GM18499 (cell line): ENCODE measurements around the gene FDX2.
"Not testable (repeated sequence)": the region's sequence is repeated elsewhere in the genome, so short reads cannot be mapped to it uniquely, and the experiment has no call there.

ENCODE experiments used
- ATAC-seq: cut with Tn5 transposase; IDR thresholded peaks from one replicate; pipeline ENCODE4 v1.9.1; 2021; ENCODE audit warnings: moderate number of reproducible peaks; ENCODE audit not compliant: insufficient read depth, unreplicated experiment

Gene FDX2

DNA sequence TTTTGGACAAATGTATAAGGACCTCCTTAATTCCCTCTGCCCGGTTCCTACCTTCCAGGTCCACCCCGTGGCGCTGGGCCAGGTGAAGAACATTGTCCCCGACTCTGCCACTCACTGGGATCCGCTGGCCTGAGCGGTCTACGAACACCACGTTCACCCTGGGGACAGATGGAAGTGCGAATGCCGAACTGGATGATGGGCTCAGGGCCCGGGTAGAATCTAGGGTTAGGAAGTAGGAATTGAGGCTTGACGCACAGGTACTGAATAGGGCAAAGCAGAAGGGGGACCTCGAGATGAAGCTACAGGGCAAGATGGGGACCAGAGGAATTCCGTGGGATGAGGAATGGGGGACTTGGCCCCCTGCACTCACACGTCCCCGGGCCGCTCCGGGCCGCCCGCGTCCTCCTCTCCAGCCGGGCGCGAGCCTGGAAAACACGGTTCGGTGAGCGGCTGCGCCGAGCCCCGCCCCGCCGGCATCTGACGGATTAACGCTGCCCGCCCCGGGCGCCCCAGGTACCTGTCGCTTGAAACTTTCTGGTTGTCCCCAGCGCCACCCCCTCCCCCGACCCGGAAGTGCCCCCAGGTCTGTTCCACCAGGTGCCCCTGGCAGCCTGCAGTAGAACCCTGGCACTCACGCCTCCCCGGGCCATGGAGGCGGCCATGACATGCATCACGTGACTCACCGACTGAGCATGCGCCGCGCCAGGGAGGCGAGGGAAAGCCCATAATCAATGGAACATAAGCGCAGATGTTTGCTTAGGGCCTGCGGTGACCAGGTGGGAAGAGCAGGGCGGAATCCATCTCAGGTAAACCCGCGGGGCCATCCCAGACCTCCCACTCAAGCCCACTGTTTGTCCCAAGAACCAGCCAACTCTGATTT lies at the start of gene FDX2:
Gene FDX2 (minus strand): TSS at position 681 of the 880 bp plus-strand sequence. CDS start 19 bp downstream, at position 662.
- no peak for ATAC-seq

DNA sequence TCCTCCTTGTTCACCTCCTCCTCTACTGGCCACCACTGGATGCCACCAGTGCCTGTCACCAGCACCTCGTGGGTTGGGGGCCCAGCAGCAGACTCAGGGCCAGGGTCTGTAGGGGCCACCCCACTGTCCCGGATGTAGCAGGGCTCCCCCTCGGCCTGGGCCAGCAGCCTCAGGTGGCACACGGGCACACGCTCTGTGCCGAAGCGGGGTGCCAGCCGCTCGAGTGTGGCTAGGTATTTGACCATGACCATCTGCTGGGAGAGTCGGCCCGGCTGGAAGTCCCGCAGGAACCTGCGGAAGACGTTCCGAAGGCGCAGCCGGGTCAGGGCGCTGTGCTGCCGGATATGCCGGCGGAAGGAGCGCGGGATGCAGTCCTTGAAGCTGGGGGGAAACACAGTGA lies 49.7 kb upstream of the FDX2 start:
- no peak for ATAC-seq

DNA sequence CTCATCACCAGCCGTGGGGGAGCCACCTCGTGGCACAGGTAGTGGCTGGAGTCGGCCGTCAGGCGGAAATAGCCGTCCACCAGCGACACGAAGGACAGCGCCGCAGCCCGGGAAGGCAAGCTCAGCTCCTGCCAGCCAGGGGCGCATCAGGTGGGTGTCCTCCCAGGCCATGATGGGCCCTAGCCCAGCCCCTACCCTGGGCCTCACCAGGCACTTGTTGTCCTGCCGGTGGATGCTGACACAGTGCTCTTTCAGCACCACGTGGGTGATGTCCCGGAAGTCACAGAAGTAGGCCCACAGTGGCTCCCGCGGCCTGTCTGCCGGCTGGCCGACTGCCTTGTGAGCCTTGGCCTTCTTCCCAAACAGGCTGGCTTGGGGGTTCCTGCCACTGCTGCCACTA lies 48.8 kb upstream of the FDX2 start:
- no peak for ATAC-seq

DNA sequence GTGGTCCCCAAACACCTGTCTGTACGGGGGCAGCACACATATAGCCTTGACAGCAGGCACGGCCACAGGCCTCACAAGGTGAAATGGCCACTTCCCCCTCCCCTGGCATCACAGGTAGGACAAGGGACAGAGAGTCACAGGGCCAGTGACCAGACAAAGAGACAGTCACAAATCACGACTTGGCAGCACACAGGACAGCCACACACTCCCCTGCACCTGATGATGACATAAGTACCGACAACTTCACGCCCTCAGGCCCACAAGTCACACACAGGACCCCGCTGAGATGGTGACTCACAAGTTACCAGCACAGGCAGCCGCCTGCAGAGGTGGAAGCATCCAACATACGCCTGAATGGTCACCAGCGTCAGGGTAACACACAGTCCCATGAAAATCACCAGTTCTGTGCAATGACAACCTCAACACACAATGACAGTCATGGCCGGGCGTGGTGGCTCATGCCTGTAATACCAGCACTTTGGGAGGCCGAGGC lies 48.0 kb upstream of the FDX2 start:
- no peak for ATAC-seq

DNA sequence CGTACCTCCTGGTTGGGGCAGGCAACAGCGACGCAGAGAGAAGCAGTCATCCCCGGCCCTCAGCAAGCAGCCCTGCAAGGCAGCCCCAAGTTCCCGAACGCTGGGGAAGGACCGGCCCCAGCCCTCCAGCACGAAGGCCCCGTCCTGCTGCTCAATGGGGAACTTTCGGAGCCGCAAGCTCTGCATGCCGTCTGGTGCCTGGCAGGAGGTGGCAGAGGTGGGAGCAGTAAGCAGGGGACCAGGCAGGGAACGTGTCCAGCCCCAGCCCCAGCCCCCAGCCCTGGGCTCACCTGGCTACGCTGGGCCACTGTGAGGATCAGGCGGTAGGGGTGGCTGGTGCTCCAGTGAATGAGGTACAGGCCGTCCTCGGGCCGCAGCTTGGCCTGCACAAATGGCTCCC lies 46.4 kb upstream of the FDX2 start:
- no peak for ATAC-seq

DNA sequence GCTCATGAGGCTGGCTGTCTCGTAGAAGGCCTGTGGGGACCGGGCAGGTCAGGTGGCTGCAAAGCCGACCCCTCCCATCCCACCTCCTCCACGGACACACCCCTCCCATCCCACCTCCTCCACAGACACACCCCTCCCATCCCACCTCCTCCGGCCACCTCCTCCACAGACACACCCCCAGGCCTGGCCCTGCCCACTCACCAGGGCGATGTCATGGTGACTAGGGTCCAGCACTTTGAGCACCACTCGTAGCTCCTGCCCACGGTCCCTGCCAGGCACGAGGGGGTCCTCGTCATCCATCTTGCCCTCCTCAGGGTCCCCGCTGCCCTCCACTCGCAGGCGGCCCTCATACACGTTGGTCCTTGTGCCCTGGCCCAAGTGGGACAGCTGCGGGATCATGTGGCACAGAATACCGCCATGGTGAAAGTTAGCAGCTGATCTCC lies 45.8 kb upstream of the FDX2 start:
- ATAC-seq, result no peak

DNA sequence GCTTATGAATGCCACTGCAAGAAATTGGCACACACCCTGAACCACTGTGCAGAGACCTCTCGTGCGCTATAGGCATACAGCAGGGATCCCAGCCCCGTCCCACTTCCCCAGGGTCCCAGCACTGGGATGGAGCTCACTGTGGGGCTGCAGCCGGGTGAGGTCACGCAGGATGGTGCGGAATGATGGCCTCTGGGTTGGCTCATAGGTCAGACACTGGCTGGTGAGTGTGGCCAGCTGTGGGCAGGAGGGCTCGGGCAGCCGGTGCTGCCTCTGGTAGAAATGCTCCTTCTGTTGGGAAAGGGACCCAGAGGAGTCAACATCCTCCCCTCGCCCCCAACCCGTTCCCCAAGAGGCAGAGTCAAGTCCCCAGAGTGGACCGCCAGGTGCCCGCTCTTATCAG lies 40.6 kb upstream of the FDX2 start:
- ATAC-seq, result no peak

DNA sequence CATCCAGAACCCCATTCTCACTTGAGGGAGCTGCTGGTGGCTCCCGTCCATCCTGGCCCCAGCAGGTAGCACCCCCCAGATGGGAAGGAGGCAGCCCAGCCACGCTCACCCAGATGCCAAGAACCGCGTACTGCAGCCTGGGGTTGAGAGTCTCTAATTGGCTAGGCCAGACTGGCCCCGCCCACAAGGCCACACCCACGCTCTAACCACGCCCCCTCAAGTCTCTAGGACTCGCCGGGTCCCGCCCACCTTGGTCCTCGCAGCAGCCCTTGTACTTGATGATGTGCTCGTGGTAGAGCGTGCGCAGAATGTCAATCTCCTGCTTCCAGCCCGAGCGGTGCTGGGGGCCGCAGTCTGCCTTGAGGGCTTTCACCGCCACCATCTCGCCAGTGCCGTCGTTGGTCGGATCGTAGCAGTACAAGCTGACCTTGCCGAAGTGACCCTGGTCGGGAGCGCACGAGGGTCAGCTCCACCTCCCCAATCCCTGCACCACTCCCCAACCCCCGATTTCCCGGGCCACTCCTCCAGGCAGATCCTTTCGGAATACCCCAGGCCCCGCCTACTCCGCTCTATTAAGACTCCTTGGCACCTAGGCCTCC lies 38.1 kb upstream of the FDX2 start:
- no peak for ATAC-seq

DNA sequence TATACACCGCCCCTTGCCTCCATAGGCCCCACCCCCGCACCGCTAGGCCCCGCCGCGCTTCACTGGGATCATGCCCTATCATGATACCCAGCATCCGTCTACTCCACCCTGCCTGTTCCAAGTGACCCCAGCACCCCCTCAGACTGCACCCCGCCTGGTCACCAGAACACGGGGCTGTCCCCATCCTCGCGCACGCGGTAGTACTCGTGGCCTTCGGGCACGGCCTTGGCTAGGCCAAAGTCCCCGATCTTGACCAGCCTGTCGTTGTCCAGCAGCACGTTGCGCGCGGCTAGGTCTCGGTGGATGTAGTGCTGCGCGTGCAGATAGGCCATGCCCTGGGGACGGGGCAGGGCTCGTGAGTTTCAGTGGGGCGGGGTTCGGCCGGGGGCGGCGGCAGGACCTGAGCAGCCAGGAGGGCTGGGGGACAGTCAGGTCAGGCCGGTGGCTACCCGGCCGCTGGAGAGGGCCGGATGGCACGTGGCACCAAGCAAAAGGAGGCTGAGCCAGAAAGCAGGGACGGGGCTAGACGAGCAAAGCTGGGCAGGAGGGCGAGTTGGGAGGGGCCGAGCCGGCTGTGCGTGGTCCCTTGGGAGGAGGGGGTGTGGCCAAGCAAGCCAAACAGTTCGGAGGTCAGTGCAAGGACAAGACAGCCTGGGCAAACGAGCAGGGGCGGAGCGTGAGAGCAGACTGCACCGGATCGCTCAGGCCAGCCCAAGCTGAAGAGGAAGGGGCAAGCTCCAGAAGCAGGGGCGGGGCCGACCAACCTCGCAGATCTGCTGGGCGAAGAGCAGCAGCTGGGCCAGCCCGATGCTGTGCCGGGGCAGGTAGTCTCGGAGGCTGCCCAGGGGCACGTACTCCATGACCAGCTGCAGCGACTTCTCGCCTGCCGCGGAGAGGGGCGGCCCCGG lies 37.2 kb upstream of the FDX2 start:
- no peak for ATAC-seq

DNA sequence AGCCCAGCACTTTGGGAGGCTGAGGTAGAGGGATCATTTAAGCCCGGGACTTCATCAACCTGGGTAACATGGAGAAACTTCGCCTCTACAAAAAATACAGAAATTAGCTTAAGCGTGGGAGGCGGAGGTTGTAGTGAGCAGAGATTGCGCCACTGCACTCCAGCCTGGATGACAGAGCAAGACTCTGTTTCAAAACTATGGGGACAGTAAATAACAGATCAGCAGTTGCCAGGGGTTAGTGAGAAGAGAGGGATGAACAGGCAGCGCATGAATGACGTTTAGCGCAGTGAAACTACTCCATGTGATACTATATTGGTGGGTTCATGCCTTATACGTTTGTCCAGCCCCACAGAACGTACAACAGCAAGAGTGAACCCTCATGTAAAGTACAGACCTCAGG lies 30.7 kb upstream of the FDX2 start:
- no peak for ATAC-seq

DNA sequence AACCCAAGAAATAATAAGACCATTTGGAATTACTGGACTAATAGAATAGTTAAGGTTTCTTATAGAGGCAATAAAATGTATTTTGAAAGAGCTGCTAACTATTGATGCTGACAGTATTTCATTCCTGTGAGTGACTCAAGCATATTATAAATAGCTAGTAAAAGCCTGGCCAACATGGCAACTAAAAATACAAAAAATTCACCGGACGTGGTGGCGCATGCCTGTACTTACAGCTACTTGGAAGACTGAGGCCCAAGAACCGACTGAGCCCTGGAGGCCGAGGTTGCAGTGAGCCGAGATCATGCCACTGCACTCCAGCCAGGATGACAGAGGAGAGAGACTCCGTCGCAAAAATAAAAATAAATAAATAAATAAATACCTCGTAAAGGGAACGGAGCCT lies 29.0 kb upstream of the FDX2 start:
- no peak for ATAC-seq

DNA sequence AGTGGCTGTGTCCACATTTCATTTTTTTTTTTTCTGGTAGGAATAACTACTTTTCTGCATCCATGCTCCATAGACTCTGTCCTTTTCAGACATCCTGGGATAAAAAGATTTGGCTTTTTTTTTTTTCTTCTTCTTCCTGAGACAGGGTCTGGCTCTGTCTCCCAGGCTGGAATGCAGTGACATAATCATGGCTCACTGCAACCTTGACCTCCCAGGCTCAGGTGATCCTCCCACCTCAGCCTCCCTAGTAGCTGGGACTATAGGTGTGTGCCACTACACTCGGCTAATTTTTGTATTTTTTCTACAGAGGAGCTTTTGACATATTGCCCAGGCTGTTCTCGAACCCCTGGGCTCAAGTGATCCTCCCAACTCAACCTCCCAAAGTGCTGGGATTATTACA lies 27.7 kb upstream of the FDX2 start:
- no peak for ATAC-seq

DNA sequence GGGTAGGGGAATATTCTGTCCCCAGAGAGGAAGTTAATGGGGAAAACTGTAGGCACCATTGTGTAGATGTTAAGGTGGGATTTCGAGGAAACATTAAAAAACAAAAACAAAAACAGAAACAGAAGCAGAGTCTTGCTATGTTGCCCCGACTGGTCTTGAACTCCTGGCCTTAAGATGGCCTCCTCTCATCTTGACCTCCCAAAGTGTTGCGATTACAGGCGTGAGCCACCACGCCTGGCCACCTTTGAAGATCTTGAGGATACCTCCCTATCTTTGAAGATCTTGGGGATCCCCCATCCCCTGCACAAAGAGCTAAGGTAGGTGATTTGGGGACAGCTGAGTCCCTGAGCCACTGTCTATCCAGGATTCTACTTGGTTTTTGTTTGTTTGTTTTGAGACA lies 24.2 kb upstream of the FDX2 start:
- ATAC-seq, result no peak

DNA sequence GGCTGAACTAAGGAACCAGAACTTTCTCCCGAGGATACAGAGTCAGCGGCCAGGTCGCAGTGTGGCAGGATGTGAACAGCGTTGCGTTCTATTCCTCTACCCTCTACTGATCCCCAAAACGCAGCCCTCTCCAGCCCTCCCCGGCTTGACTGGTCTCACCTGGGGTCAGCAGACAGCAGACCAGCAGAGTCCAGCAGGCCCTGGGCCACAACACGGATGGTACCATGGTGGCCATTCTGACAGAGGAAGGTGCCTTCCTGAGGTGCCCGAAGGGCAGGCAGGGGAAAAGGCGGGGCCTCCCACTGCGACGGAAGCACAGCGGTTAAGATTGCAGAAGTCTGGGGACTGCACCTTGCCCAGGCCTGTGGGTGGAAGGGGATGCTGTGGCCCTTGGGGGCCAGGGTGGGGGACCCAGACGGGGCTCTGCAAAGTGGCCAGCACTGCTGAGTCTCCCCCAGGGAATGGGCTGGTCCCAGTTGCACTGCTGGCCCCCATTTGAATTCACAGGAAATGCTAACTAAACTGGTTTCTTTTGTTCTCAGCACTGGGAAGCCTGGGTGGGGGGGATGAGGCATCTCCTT lies 23.7 kb upstream of the FDX2 start, which contains the start of gene ICAM3:
Gene ICAM3 (minus strand): TSS at position 245 of the 581 bp plus-strand sequence. CDS start 10 bp downstream, at position 235.
- no peak for ATAC-seq

DNA sequence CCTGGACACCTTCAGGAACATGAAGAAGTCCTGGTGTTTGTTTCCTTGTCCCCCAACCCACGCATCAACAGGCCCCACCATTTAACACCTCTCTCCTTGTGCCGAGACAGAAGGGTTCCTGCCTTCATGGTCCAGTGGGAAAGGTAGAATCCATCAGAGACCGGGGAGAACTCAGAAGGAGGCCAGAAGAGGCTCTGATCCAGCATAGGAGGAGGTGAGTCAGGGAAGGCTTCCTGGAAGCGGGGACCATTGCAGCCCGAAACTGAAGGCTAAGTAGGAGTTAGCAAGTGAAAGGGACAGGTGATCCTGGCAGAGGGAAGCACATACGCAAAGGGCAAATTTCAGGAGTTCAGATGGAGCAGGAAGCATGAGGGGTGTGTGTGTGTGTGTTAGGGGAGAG lies 23.1 kb upstream of the FDX2 start:
- ATAC-seq, result no peak

DNA sequence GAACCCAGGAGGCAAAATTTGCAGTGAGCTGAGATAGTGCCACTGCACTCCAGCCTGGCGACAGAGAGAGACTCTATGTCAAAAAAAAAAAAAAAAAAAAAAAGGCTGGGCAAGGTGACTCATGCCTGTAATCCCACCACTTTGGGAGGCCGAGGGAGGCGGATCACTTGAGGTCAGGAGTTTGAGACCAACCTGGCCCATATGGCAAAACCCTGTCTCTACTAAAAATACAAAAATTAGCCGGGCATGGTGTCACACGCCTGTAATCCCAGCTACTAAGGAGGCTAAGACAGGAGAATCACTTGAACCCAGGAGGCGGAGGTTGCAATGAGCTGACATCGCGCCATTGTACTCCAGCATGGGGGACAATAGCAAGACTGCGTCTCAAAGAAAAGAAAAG lies 20.9 kb upstream of the FDX2 start:
- not testable (repeated sequence) for ATAC-seq

DNA sequence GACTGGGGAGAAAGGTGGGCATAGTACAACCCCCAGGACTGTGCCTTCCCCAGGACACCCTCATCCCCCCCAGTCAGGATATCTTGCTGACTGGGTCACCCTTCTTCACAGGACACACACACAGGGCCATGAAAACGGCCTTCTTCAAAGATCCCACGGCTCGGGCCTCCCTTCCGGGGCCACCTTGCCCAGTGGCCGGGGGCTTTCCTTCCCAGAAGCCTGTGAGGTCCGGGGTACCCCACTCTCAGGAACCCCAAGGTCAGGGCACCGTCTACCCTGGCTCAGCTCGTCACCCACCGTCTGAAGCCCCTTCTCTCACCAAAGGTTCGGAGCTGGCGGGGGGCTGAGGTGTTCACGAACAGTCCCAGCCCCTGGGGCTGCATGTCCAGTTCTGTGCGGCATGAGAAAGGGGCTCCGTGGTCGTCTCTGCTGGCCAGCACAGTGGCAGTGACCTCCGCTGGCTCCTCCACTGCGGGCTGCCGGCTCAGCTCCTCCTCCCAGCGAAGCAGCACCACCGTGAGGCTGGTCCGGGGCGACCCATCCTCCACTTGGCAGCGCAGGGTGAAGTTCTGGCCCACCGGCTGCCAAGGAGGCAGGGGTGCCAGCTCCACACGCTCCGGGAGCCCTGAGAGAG lies 19.7 kb upstream of the FDX2 start:
- ATAC-seq, result no peak

DNA sequence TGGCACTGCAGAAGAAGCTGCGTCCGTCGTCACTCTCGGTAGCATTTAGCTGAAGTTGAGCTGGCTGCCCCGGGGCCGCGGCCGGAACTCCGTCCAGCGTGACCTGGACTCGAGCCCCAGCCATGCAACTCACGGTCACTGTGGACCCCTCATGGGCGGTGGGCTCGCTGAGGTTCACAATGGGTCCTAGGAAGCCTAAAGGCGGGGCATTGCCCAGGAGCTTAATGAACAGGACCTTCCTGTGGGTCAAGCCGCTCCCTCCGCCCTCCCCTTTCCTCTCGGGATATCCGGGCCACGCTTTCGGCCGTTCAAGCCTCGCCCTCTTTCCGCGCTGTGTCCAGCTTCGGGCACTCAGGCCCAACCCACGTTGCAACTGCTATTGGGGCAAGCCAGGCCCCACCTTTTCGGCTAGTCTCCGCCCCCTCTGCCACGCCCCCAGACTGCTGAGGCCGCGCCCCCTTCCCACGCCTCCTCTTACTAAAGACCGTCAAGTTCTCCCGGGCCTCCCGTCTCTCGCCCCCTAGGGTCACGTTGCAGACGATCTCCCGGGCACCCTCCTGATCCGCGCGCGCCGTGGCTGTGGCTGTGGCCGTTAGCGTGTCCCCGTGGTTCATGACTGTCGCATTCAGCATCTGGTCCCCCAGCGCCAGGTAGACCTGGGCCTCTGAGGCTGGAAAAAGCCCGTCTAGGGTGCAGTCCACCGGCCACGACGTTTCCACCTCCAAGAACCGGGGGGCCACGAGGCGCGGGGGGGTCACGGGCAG lies 19.0 kb upstream of the FDX2 start:
- ATAC-seq, result no peak
